Cerebellar cortex (tissue), 1 donor: ENCODE results near the gene MEN1.
A peak's percentile ranks its signal among the peaks of the same experiment; 100 is the strongest.

Experiments
- DNase-seq: peaks from one replicate; pipeline ENCODE4 v3.0.0-alpha.2; 2015; ENCODE audit warnings: low spot score

MEN1 gene

DNA sequence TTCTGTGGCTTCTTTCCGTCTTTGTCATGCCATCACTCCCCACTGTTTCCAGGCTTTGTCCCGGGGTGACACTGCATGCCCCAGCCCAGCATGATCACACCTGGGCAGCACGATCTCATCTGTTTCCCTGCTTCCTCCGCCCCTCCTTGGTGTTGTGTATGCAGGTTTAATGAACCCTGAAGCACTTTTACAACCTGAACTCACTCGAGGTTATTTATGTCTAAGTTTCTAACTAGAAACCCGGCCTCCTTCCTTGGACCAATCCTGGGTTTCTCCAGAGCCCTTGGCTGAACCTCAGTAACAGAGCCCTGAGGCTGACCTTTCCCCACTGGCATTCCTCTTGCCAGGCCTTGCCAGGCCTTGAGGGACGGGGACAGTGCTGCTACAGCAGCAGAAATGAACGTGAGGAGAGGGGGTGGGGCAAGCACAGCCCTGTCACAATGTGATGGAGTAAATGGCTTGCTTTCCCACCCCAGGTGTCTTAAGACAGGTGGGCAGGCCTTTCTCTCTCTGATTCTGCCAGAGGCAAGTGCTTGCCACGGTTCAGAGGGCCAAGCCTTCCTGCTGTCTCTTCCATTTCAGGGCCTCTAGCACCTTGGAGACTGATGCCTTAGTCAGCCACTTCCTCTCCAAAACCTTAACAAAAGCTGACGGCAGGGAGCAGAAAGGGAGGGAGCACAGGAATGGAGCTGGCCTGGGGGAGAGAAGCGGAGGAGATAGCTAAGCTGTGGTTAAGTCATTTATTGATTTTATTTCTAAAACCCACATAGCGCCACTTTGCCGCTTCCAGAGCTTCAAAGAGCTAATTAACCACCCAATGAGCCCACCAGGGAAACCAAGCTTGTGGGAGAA lies 47.5 kb downstream of the MEN1 start:
- DNase-seq, result peak; percentile 53

- peak; percentile 61 for DNase-seq
Observed at GRCh38 chr11:64762277-64762673, 48.1 kb downstream of the MEN1 start.

DNA sequence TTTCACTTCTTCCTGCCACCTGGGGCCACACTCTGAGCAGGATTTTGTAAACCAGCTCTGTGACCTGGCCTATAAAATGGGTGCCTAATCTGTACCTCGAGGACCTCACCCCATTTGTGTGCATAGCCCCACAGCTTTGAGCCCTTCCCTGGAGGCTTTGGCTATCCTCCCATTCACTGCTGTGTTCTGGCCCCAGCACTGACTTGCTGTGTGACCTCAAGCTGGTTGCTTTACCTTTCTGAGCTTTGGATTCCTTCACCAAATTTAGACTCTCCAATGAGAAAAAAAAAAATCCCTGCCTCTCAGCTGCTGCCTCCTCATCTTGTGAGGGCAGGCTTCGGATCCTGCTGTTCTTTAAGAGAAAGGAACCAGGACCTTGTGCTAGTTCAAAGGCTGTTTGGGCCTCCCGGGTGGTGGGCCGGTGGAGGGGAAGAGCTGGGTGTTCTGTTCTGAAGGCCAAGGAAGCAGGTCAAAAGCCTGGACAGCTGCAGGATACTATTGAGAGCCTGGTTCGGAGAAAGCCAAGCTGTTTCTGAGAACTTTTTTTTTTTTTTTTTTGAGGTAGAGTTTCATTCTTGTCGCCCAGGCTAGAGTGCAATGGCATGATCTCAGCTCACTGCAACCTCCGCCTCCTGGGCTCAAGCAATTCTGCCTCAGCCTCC lies 49.5 kb downstream of the MEN1 start:
- peak; percentile 37 for DNase-seq

- peak; percentile 88 for DNase-seq
Observed at GRCh38 chr11:64759722-64760719, 50.3 kb downstream of the MEN1 start, which contains the start of gene PYGM. Gene PYGM (minus strand): TSS chr11:64759974. CDS start chr11:64759898, 76 bp downstream.

GRCh38 chr11:64759131-64759721 lies 51.1 kb downstream of the MEN1 start:
- no peak for DNase-seq

- DNase-seq, result no peak
Observed at GRCh38 chr11:64758330-64759079, 51.8 kb downstream of the MEN1 start.

- DNase-seq, result no peak
Observed at GRCh38 chr11:64757549-64758329, 52.6 kb downstream of the MEN1 start.

DNA sequence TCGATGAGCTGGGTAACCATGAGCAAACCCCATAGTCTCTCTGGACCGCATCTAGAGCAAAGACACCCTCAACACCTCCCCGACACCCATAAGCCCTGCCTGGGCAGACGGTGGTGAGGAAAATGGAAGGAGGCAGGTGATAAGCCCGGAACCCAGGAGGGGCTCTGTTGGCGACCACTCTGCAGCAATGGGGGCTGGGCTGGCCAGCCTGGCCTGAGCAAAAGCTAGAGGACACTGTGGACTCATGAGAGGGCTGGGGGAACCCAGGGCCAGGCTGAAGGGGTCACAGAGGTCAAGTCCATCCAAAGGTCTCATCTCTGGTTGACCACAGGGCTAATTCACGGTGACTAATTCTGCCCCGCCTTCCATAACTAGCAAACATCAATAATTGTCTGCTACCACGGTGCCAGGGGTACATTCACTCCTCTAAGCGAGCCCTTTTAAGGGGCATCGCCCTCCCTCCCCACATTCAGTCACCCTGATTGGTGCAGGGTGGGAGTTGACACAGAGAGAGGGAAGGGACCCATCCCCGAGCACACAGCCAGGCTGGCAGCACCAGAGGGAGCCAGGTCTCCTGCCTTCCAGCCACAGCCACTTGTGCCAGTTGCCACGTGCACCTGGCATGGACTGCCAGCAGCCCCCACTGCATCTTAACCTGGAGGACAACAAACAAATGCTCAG lies 54.5 kb downstream of the MEN1 start:
- no peak for DNase-seq

GRCh38 chr11:64754919-64755662 lies 55.3 kb downstream of the MEN1 start:
- no peak for DNase-seq

GRCh38 chr11:64754124-64754918 lies 56.0 kb downstream of the MEN1 start:
- DNase-seq, result no peak
